GM19463 (cell line): Measurements from ENCODE around the gene DNAH17.
"Not testable (repeated sequence)": the region's sequence is repeated elsewhere in the genome, so short reads cannot be mapped to it uniquely, and the experiment has no call there.

Source experiments
- ATAC-seq: cut with Tn5 transposase; IDR thresholded peaks from one replicate; pipeline ENCODE4 v1.9.1; 2021; ENCODE audit warnings: mild to moderate bottlenecking, moderate library complexity; ENCODE audit not compliant: unreplicated experiment

DNAH17 gene

DNA sequence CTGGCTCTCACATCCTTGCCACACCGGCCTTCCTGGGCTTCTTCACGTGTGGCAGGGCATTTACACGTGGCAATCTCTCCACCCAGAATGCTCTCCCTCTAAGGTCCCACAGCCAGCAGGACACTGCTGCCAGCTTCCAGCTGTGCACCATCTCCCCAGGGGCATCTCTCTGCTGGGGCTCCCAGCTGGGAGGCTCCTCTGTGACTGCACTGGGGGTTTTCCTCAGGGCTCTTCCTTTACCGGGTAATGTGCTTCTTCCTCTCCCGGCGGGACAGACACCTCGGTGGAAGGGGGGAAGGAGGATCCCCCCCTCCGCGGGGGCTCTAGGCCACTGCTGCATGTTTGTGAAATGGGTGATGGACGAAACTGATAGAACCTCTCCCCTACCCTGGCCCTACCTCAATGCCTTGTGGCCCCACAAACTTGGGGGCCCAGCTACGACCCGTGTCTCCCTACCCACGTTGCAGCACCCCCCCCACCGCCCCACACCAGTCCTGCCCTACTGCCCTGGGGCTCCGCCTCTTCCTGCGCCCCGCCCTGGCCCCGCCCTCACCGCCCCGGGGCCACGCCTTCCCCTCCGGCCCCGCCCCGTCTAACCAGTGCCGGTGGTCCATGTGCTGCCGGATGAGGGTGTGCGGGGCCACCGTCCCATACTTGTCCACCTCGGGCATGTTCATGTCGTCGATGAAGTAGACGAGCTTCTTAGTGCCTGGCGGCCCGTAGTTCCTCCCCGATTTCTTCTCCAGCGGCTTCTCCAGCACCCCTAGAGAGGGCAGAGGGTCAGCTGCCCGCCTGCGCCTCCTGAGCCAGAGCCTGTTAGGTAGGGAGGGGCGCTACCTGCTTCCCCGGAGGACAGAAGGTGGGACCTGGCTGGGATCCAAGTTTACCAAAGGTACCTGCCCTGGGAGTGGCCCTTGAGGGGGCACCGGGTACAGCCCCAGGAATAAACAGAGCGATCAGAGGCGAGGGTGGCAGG, 92.6 kb downstream of the DNAH17 start:
- no peak for ATAC-seq

- ATAC-seq, result no peak
Measured at GRCh38 chr17:78479369-78479768, 97.8 kb downstream of the DNAH17 start.

- ATAC-seq, result no peak
Measured at GRCh38 chr17:78478757-78479297, 98.4 kb downstream of the DNAH17 start.

GRCh38 chr17:78477913-78478756, 99.1 kb downstream of the DNAH17 start:
- no peak for ATAC-seq

GRCh38 chr17:78476973-78477372, 100.2 kb downstream of the DNAH17 start:
- no peak for ATAC-seq

DNA sequence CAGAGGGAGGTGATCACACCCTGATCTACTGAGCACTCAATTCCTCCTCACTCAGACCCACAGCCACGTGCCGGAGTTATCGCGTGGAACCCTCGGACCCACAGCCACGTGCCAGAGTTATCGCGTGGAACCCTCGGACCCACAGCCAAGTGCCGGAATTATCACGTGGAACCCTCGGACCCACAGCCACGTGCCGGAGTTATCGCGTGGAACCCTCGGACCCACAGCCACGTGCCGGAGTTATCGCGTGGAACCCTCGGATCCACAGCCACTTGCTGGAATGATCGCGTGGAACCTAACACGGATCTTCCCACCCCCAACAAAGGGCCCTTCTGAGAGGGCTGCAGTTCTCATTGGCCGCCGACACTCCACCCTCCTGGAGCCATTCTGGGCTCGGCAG, 101.0 kb downstream of the DNAH17 start:
- ATAC-seq, result no peak

DNA sequence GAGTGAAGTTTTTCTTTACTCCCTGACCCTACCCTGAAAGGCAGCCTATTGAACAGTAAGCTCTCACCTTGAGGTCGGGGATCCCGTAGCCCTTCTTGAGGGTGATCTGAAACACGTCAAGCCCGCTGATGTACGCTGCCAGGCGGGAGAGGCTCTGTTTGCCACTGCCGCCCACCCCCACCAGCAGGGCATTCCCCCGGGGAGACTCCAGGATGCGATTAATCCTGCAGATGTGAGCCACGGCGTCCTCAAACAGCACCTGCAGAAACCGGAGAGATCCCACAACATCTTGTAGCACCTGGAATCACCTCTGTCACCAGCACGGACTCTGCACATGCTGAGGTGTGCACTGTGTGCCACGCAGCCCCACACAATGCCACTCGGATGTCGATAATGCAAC, 102.0 kb downstream of the DNAH17 start:
- ATAC-seq, result no peak

- peak; percentile 73 for ATAC-seq
Measured at GRCh38 chr17:78474614-78475146, 102.5 kb downstream of the DNAH17 start.

DNA sequence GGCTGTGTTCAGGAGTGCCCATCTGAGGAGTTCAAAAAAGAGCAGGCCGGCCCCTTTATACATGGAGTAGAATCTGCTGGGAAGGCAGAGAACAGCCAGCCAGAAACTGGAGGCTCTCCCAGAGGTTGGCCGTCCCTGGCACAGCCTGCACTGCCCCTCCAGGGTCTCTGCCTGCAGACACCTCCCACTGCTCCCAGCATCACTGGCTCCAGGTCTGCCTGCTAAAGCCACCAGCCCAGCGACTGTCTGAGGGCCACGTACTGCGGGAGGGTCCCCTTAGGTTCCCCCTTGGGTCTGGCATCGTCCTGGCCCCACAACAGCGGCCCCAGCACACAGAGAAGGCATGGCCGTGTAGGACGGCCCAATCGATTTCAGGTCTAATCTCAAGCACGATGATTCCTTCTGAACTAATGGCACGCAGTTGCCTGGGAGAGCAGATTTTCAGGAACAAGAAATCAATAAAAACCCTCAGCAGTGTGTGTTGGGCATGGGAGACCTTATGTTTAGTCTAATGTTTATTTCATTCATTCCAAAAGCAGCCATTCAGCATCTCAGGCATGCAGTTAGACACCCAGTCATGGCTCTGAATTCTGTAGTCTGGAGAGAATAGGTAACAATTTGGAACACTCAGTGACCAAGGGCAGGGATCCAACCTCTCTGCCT, 103.1 kb downstream of the DNAH17 start:
- no peak for ATAC-seq

- peak; percentile 25 for ATAC-seq
Measured at GRCh38 chr17:78472035-78472905, 104.9 kb downstream of the DNAH17 start.

GRCh38 chr17:78471635-78472034, 105.6 kb downstream of the DNAH17 start:
- ATAC-seq, result no peak

DNA sequence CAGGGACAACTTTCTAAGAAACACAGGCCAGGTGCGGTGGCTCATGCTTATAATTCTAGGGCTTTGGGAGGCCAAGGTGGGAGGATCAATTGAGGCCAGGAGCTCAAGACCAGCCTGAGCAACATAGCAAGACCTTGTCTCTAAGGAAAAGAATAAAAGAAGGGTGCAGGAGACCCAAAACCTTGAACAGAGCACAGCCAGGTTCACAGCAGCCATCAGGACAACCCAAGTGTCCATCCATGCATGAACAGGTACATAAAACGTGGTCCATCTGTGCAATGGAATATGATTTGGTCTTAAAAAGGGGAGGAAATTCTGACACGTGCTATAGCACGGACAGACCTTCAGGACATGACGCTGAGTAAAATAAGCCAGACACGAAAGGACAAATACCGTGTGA, 107.8 kb downstream of the DNAH17 start:
- ATAC-seq, result no peak

- ATAC-seq, result no peak
Measured at GRCh38 chr17:78468366-78468765, 108.8 kb downstream of the DNAH17 start.

DNA sequence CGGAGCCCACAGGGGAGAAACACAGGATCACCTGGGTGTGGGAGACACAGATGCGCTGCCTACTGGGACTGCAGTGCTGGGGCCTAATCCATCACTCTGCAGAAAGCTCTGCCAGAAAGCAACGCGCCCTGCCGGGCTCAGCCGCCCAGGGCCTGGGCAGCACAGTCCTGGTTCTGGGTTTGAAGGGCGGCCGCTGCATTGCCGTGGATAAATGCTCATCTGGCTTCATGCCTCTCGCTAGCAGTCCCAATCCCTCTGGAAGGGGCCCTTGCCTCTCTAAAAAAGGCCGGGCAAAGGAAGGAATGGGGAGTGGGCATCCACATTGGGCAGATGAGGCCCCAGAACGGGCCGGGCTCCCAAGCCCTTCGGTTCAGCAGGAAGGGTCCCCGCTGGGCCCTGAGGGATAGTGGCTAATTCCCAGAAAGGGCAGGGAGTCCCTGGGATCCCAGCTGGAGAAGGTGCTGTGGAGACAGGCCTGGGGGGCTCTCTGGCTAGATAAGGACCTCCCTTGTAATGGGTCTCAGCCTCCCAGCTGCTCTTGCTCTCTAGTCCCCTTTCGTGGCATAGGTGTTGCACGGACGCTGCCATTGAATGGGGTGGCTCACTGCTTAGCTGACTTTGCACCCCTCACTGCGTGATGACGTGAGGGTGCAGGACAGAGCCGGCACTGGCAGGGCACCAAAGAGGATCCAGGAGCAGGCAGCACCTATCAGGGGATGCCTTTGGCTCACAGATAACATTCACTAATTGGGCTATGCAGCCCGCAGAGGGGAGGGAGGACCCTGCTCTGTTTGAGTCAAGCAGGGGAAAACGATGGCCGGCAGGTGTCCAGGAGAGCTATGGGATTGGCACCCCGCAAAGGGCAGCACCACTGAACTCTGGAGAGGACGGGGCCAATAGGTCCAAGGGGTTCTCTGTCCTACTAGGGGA, 110.1 kb downstream of the DNAH17 start:
- no peak for ATAC-seq

- not testable (repeated sequence) for ATAC-seq
Measured at GRCh38 chr17:78466109-78466785, 110.9 kb downstream of the DNAH17 start.

DNA sequence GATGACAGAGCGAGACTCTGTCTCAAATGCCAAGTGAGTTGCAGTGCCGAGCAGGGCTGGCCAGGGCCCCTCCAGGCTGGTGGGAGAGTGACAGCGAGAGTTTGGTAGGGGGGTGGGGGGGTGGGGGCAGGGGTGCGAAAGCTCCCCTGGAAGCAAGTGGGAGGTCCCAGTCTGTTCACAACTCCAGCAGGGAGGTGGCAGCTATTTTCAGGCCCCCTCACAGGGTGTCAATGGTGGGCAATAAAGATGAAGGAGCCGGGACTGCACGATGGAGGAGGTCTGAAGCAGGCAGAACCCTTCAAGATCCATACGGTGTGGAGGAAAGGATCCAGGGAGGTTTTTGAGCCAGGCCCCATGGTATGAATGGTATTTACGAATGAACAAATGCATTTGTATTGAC, 115.0 kb downstream of the DNAH17 start:
- ATAC-seq, result no peak

GRCh38 chr17:78461799-78462053, 115.5 kb downstream of the DNAH17 start:
- no peak for ATAC-seq
